OCI-LY1 (cell line): Measurements from ENCODE around the gene RAP1GDS1.

Experiments
- CTCF ChIP-seq: fragments of 200-600 bp; sonication (generic), shearing (Covaris generic); IDR thresholded peaks from 2 replicates; pipeline ENCODE4 v1.5.1; 2017; ENCODE audit warnings: mild to moderate bottlenecking, antibody characterized with exemption, low read length, moderate library complexity, mixed read lengths
- EZH2 ChIP-seq: fragments of 200-600 bp; sonication (generic), shearing (Covaris generic); IDR thresholded peaks from 2 replicates; pipeline ENCODE4 v1.8.0; 2017; ENCODE audit warnings: borderline replicate concordance, mixed run types, mild to moderate bottlenecking, antibody characterized with exemption, low read length, moderate library complexity, mixed read lengths

GRCh38 chr4:98327694-98328093 is 66.5 kb downstream of the RAP1GDS1 start:
- TF ChIP-seq CTCF (no peak), EZH2 (no peak)
